ENCODE data around the gene USP32.

USP32 gene

GRCh38 chr17:60134396-60135150 lies 257.4 kb downstream of the USP32 start:
- no peak for DNase-seq (ENCODE audit: low spot score)

DNA sequence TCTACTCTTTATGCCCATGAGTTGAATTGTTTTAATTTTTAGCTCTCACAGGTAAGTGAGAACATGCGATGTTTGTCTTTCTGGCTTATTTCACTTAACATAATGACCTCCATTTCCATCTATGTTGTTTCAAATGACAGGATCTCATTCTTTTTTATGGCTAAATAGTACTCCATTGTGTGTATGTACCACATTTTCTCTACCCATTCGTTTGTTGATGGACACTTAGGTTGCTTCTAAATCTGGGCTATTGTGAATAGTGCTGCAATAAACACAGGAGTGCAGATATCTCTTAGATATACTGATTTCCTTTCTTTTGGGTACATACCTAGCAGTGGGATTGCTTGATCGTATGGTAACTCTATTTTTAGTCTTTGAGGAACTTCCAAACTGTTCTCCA lies 261.5 kb downstream of the USP32 start:
- DNase-seq (ENCODE audit: low spot score): no peak

- no peak for DNase-seq (ENCODE audit: low spot score)
Observed at GRCh38 chr17:60129164-60129563, 262.8 kb downstream of the USP32 start.
